LNCaP clone FGC (cell line): Measurements from ENCODE around the gene RBM15.
A peak's percentile ranks its signal among the peaks of the same experiment; 100 is the strongest.

Experiments used
- DNase-seq: peaks from one replicate; pipeline ENCODE4 v3.0.0-alpha.2; 2011; ENCODE audit warnings: low read depth
- H3K4me3 ChIP-seq: 2 replicates; pipeline ENCODE4 v1.5.1; 2011; ENCODE audit warnings: mild to moderate bottlenecking, low read depth, low read length, control low read depth
- TF ChIP-seq, protein P1 (sequence below): IDR thresholded peaks from 2 replicates; pipeline ENCODE4 v1.5.1; 2012; ENCODE audit warnings: mild to moderate bottlenecking; ENCODE audit not compliant: control insufficient read depth, insufficient read depth; ENCODE audit errors: extremely low read depth

RBM15 gene

DNA sequence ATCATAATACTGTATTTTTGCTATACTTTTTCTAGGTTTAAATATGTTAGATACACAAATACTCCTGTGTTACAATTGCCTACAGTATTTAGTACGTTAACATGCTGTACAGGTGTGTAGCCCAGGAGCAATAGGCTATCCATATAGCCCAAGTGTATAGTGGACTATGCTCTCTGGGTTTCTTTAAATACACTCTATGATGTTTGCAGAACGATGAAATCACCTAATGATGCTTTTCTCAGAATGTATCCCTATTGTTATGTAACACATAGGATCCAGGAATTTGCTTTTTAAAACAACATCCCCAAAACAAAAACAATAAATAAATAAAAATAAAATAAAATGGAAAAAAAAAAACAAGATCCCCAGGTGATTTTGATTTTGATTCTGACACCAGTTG lies 18.1 kb upstream of the RBM15 start:
- TF ChIP-seq, protein P1, sequence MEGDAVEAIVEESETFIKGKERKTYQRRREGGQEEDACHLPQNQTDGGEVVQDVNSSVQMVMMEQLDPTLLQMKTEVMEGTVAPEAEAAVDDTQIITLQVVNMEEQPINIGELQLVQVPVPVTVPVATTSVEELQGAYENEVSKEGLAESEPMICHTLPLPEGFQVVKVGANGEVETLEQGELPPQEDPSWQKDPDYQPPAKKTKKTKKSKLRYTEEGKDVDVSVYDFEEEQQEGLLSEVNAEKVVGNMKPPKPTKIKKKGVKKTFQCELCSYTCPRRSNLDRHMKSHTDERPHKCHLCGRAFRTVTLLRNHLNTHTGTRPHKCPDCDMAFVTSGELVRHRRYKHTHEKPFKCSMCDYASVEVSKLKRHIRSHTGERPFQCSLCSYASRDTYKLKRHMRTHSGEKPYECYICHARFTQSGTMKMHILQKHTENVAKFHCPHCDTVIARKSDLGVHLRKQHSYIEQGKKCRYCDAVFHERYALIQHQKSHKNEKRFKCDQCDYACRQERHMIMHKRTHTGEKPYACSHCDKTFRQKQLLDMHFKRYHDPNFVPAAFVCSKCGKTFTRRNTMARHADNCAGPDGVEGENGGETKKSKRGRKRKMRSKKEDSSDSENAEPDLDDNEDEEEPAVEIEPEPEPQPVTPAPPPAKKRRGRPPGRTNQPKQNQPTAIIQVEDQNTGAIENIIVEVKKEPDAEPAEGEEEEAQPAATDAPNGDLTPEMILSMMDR: no peak
- no peak overlapping the region for H3K4me3 ChIP-seq
- no peak for DNase-seq

DNA sequence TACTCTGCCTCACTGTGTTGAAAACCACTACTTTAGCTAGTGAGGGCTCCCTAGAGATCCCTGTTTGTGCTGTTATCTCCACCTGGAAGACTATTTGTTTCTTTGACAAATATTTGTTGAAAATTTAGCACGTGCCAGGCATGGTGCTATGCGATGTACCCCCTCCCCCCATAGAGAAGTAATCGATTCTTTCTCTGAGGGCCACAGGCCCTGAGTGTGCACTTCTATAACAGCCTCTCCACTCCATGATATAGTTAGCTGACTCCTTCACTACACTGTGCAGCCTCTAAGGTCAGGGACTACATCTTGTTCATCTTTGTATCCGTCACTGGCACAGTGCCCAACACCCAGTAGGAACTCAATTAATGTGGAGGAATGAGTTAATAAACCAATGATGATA lies 17.3 kb upstream of the RBM15 start:
- TF ChIP-seq, protein P1: no peak
- DNase-seq: no peak
- H3K4me3 ChIP-seq: no peak overlapping the region

DNA sequence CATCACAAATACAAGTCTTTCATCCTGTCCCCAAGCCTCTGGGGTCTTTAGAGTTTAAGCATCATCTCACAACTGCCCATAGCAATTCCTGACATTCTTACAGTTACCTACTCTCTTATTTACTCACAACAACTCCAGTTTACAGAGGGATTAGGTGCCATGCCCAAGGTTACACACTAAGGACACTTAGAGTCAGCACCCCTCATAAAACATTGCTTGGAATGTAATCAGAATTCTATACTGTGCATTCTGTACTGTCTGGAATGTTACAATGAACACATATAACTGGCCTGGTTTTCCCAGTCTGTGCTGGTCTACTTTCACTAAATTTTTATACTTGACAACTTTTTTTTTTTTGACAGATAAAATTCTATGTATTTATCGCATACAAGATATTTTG lies 14.5 kb upstream of the RBM15 start:
- TF ChIP-seq, protein P1: no peak
- peak; percentile 52 for DNase-seq

DNA sequence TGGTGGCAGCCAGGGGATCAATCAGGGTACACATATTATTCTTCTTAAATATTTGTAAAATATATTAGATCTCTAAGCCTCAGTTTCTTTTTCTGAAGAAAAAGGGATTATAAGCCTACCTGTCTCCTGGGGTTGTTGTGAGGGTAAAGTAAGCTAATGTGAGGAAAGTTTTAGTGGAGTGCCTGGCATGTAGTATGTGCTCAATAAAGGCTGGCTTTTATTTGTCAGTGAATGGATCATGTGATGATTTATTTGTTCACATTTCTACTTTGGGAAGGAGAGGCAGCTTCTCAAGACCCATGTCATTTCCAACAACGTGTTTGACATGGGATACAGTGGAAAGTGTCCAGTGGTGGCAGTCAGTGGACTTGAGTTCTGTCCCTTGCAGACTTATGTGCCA lies 12.4 kb upstream of the RBM15 start:
- H3K4me3 ChIP-seq: no peak overlapping the region
- TF ChIP-seq, protein P1: no peak
- no peak for DNase-seq

More for the DNA sequence above, 14.5 kb upstream of the RBM15 start:
- no peak overlapping the region for H3K4me3 ChIP-seq

DNA sequence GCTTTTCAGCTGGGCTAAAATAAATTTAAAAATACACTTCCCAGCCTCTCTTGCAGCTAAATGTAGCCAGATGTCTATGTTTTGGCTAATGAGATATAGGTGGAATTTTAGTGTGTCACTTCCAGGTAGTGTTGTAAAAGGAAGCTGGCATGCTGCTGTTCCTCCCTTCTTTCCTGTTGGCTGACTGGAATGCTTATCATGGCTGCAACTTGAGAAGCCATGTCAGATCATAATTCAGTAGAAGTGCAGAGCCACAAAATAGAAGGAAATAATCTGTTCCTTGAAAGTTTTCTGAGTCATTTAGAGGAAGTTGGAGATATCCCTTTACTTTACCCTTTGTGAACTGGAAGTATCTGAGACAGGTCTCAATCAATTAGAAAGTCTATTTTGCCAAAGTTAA lies 10.9 kb upstream of the RBM15 start:
- no peak for DNase-seq
- TF ChIP-seq, protein P1: no peak

DNA sequence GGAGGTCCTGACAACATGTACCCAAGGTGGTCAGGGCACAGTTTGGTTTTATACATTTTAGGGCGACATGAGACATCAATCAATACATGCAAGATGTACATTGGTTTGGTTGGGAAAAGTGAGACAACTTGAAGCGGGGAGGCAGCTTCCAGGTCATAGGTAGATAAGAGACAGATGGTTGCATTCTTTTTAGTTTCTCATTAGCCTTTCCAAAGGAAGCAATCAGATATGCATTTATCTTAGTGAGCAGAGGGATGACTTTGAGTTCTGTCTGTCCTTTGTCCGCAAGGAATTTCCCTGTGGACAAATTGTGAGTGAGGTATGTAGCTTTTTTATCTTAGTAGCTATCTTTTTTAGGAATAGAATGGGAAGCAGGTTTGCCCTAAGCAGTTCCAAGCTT lies 10.5 kb upstream of the RBM15 start:
- DNase-seq: no peak
- no peak overlapping the region for H3K4me3 ChIP-seq
- TF ChIP-seq, protein P1: no peak

More for the DNA sequence above, 10.9 kb upstream of the RBM15 start:
- no peak overlapping the region for H3K4me3 ChIP-seq

DNA sequence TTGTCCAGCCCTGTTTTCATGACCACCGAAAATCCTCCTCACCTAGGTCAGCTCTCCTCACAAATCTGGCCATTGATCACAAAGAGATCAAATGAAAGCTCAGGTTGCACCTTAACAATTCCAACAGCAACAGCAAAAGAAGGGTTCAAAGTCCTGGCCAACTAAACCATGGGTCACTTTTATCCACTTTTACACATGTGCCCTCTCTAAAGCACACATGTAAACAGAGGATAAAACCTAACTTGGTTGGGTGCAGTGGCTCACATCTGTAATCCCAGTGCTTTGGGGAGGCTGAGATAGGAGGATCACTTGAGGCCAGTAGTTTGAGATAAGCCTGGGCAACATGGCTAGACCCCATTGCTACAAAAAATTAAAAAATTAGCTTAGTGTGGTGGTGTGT lies 3.9 kb upstream of the RBM15 start:
- TF ChIP-seq, protein P1: no peak
- H3K4me3 ChIP-seq: no peak overlapping the region
- DNase-seq: no peak
